Upper lobe of left lung (tissue), 6 donors: ENCODE results near the gene GNA12. TPM values are rescaled to one million over a fixed set of nuclear protein-coding genes. Genes with fewer than 3 reads are reported as not detected.
A peak's percentile ranks its signal among the peaks of the same experiment; 100 is the strongest.

Source experiments
- ATAC-seq, 2 donors: fragments of 200-7000 bp; cut with Tn5 transposase; one replicate each; pipeline ENCODE4 v1.9.1; 2022; ENCODE audit warnings: mild to moderate bottlenecking in 2 of 2, moderate library complexity in 2 of 2; ENCODE audit not compliant: low FRiP score in 2 of 2
- DNase-seq, 2 donors: peaks; one replicate each; pipeline ENCODE4 v3.0.0-alpha.2; 2019 to 2020
- H3K27ac ChIP-seq, 4 donors: fragments of 200-600 bp; sonication (generic); one replicate each; pipeline ENCODE4 v1.5.1; 2016 to 2019
- H3K27me3 ChIP-seq, 4 donors: fragments of 200-600 bp; sonication (generic); one replicate each; pipeline ENCODE4 v1.5.1; 2017 to 2019
- H3K36me3 ChIP-seq, 4 donors: fragments of 200-600 bp; sonication (generic); one replicate each; pipeline ENCODE4 v1.5.1; 2016 to 2019
- H3K4me1 ChIP-seq, 4 donors: fragments of 200-600 bp; sonication (generic); one replicate each; pipeline ENCODE4 v1.5.1; 2018 to 2019
- H3K4me3 ChIP-seq, 4 donors: fragments of 200-600 bp; sonication (generic); one replicate each; pipeline ENCODE4 v1.5.1; 2017 to 2019; ENCODE audit warnings: mild to moderate bottlenecking in 2 of 4, moderate library complexity in 1 of 4
- H3K9me3 ChIP-seq, 4 donors: fragments of 200-600 bp; sonication (generic); one replicate each; pipeline ENCODE4 v1.5.1; 2018 to 2019
- CTCF ChIP-seq, 6 experiments: fragments of 450-650 bp in 4 of 6; fragments of 200-600 bp in 2 of 6; sonication (generic) in 2 of 6; IDR thresholded peaks; one replicate each; pipeline ENCODE4 v1.5.1; 2016 to 2019; ENCODE audit warnings: antibody characterized with exemption in 6 of 6
- EP300 ChIP-seq, 4 donors: sonication (generic); formaldehyde crosslinking; IDR thresholded peaks; one replicate each; pipeline ENCODE4 v1.5.1; 2017; ENCODE audit warnings: antibody characterized with exemption in 4 of 4, control low read depth in 2 of 4
- POLR2A ChIP-seq, 4 donors: fragments of 450-650 bp; IDR thresholded peaks; one replicate each; pipeline ENCODE4 v1.5.1; 2016 to 2017; ENCODE audit warnings: antibody characterized with exemption in 4 of 4, mild to moderate bottlenecking in 2 of 4
- POLR2AphosphoS5 ChIP-seq, 2 donors: sonication (generic); formaldehyde crosslinking; IDR thresholded peaks; one replicate each; pipeline ENCODE4 v1.5.1; 2017; ENCODE audit warnings: antibody characterized with exemption in 2 of 2
- WGBS, 2 donors: methylation state at CpG; one replicate each; pipeline ENCODE4 v1.1.5; 2017 to 2018; 5-methylcytosine and 5-hydroxymethylcytosine counted together
- total RNA-seq, 6 donors: library from RNA; depleted of rRNA in 4 of 6; stranded (reverse); fragments of >200 nt in 4 of 6; gene quantifications; one replicate each; pipeline versions ENCODE4 v1.1.0 to v1.2.1, GENCODE V29; 2016 to 2021
- donor health status: DM: no; HTN: no; CAD: no; lungs with moderate emphysema.
- donor health status: DM: no; HTN: yes; CAD: no; lungs with severe emphysema.

Gene GNA12
- total RNA-seq, 6 donors from 2014 or later, result 24.0 to 52.3 (median 35.7) TPM

DNA sequence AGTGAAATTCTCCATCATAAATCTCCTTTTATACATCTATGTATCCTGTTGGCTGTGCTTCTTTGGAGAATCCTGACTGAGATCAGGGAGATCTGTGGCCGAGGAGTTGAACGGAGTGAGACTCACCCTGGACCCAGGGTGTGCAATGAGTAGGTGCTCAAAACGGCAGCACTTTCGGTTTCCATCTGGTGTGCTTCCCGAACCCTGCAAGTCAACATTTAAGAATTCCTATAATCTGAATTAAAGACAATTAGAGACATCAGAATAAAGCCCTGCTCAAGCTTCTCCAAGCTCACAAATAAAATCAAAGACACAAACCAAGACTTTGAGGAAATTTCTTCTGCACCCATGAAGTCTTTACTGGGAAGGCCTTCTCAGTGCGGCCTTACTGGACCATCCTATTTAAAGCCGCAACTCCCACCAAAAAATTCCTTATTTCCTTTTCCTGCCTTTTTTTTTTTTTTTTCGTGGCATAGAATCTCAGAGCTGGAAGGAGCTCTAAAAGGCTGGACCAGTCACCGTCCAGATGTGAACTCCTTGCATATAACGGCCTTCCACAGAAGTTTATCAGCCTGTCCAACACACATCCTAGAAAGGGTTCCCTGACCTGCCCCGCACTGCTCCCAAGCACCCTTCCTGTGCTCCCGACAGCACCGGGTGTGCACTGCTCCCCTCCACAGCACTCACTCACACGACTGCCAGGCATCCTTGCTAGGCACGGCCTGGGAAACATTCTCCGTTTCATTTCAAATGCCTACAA lies 29.7 kb downstream of the GNA12 start:
- DNase-seq (no peak), ATAC-seq (no peak)
- Histone ChIP-seq H3K27me3 (no peaks in the 10 kb centered on the region), H3K27ac (no peak overlapping the region), H3K4me3 (no peak overlapping the region), H3K36me3 (no peaks in the 10 kb centered on the region), H3K4me1 (peaks cover 13 to 55% (median 22%) of the 10 kb centered on the region in 4 donors), H3K9me3 (no peaks in the 10 kb centered on the region)
- 84 to 94% methylated on average over 16 of the region's 16 CpGs for WGBS, 2 donors
- TF ChIP-seq EP300 (IDR thresholded peaks at IDR 0.05), result no peak
- TF ChIP-seq POLR2AphosphoS5 (IDR thresholded peaks at IDR 0.05), result no peak
- no peak for TF ChIP-seq CTCF (IDR thresholded peaks at IDR 0.05)
- no peak for TF ChIP-seq POLR2A (IDR thresholded peaks at IDR 0.05)

DNA sequence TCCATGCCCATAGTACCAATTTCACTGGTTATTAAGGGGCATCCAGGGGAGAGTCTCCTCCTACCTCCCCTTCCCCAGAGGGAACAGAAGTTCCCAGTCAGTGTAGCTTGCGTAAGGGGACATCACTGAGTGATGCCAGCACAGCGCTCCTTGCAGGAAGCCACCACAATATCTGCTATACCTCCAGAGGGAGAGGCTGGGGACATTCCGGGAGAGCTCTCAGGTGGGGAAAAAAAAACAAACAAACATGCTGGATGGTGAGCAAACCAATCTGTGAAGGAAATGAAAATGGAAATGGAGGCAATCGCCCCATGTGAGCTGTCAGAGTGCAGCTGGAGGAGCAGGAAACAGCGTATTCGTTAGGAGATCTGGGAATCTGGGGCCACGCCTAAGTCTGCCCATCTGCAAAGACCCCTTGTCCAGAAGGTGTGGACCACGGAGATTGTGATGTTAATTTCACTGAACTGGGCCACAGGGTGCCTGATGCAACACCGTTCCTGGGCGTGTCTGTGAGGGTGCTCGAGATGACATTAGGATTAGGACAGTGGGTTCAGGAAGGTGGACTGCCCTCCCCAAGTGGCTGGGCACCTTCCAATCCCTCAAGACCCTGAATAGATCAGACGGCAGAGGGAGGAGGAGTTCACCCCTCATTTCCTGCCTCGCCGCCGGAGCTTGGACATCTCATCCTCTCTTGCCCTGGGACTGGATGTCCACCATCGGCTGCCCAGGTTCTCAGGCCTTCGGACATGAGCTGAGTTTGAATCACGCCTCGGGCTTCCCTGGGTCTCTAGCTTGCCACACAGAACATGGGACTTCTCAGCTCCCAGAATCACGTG lies 30.5 kb downstream of the GNA12 start:
- no peak for TF ChIP-seq POLR2AphosphoS5 (IDR thresholded peaks at IDR 0.05)
- no peak for TF ChIP-seq CTCF (IDR thresholded peaks at IDR 0.05)
- TF ChIP-seq EP300 (IDR thresholded peaks at IDR 0.05), result no peak
- no peak for TF ChIP-seq POLR2A (IDR thresholded peaks at IDR 0.05)
- WGBS, 2 donors, result 80 to 87% methylated on average over 14 to 20 of the region's 20 CpGs
- H3K27ac ChIP-seq, result no peak overlapping the region
- H3K27me3 ChIP-seq, result no peaks in the 10 kb centered on the region
- no peak for DNase-seq
- H3K9me3 ChIP-seq, result no peaks in the 10 kb centered on the region
- peaks cover 13 to 48% (median 18%) of the 10 kb centered on the region in 4 donors for H3K4me1 ChIP-seq
- ATAC-seq, result no peak
- H3K4me3 ChIP-seq, result no peak overlapping the region
- H3K36me3 ChIP-seq, result no peaks in the 10 kb centered on the region

DNA sequence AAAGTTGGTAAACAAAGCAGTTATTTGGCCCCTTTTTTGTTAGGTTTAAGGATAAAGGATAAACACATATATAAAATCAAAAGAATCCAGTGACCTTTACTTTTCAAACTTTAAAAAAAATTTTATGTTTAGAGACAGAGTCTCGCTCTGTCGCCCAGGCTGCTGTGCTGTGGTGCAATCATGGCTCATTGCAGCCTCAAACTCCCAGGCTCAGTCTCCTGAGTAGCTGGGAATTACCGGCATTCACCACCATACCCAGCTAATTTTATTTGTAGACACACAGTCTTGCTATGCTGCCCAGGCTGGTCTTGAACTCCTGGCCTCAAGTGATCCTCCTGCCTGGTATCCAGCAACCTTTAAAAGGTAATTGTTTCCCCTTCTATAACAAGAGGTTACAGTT lies 31.3 kb downstream of the GNA12 start:
- Histone ChIP-seq H3K4me3 (no peak overlapping the region), H3K27me3 (no peaks in the 10 kb centered on the region), H3K36me3 (no peaks in the 10 kb centered on the region), H3K9me3 (no peaks in the 10 kb centered on the region), H3K4me1 (peaks cover 10 to 47% (median 18%) of the 10 kb centered on the region in 4 donors), H3K27ac (no peak overlapping the region)
- no peak for ATAC-seq
- 83 to 89% methylated on average over 3 of the region's 3 CpGs for WGBS, 2 donors
- DNase-seq, result no peak
- TF ChIP-seq CTCF (IDR thresholded peaks at IDR 0.05) (no peak), EP300 (IDR thresholded peaks at IDR 0.05) (no peak), POLR2AphosphoS5 (IDR thresholded peaks at IDR 0.05) (no peak), POLR2A (IDR thresholded peaks at IDR 0.05) (no peak)

- ATAC-seq, result no peak
- Histone ChIP-seq H3K27me3 (no peaks in the 10 kb centered on the region), H3K4me1 (peaks cover 9 to 42% (median 18%) of the 10 kb centered on the region in 4 donors), H3K36me3 (no peaks in the 10 kb centered on the region), H3K27ac (peak overlapping the region; percentile 26 to 69 (median 56)), H3K9me3 (no peaks in the 10 kb centered on the region), H3K4me3 (peak overlapping the region in 2 of 4 donors; percentile 17 to 31)
- TF ChIP-seq CTCF (IDR thresholded peaks at IDR 0.05), result no peak
- no peak for TF ChIP-seq POLR2AphosphoS5 (IDR thresholded peaks at IDR 0.05)
- TF ChIP-seq EP300 (IDR thresholded peaks at IDR 0.05), result no peak
- TF ChIP-seq POLR2A (IDR thresholded peaks at IDR 0.05), result no peak
- peak in 1 of 2 donors; percentile 20 for DNase-seq
- WGBS, 2 donors, result 81 to 84% methylated on average over 7 of the region's 7 CpGs
Observed at GRCh38 chr7:2812114-2812487, 32.0 kb downstream of the GNA12 start.
